HepG2 (cell line): ENCODE data around the gene COASY. TPM values are rescaled to one million over a fixed set of nuclear protein-coding genes. Genes with fewer than 3 reads are reported as not detected.
A peak's percentile ranks its signal among the peaks of the same experiment; 100 is the strongest.

Experiments used
- ATAC-seq: fragments of 200-7000 bp; cut with Tn5 transposase; 3 replicates; pipeline ENCODE4 v1.9.1; 2020; ENCODE audit warnings: mild to moderate bottlenecking, moderate library complexity
- BruUV-seq: library from RNA; stranded (reverse); fragments of 400-500 nt; replicated peaks from 2 replicates; lab custom pipeline; 2021; lab: Mats Ljungman, UMichigan
- CTCF ChIA-PET: fragments of 300-600 bp; formaldehyde crosslinking; extraction: SDS; loops from one replicate; lab custom pipeline; 2021; ENCODE audit warnings: low total read pairs, inconsistent platforms, low intra/inter-chr PET ratio; lab: Yijun Ruan, JAX
- POLR2A ChIA-PET: fragments of 350-600 bp; sonication (Branson Sonifier 250); formaldehyde crosslinking; loops from one replicate; lab custom pipeline; 2020; ENCODE audit warnings: antibody characterized with exemption, inconsistent platforms; lab: Yijun Ruan, JAX
- DNase-seq: peaks from one replicate; pipeline ENCODE4 v3.0.0-alpha.2; 2015; ENCODE audit warnings: low spot score
- FAIRE-seq: peaks from 3 replicates; lab custom pipeline; 2011; peaks lifted over from hg19 to GRCh38; lab: Jason Lieb, UNC
- H2AFZ ChIP-seq: one replicate; pipeline ENCODE4 v1.6.1; 2011; ENCODE audit warnings: low read length, inconsistent platforms
- H3K27ac ChIP-seq: fragments of 300-600 bp; 3 replicates; pipeline ENCODE4 v1.8.0; 2011; ENCODE audit warnings: mixed run types, mild to moderate bottlenecking, mixed read lengths, low read length, inconsistent platforms; ENCODE audit not compliant: insufficient read depth; ENCODE audit errors: extremely low read length
- H3K27me3 ChIP-seq, 2 experiments: fragments of 200-600 bp in 1 of 2; 2 replicates in 1 of 2; 3 replicates in 1 of 2; pipeline versions ENCODE4 v1.6.0 to v1.8.0; 2011; ENCODE audit warnings: low read length in 2 of 2, mild to moderate bottlenecking in 2 of 2, moderate library complexity in 2 of 2, inconsistent platforms in 1 of 2; ENCODE audit not compliant: insufficient read depth in 2 of 2, control insufficient read depth in 1 of 2
- H3K36me3 ChIP-seq, 2 experiments: fragments of 200-600 bp in 1 of 2; replicated peaks in 1 of 2; 2 replicates in 1 of 2; 3 replicates in 1 of 2; pipeline versions ENCODE4 v1.5.1 to v1.8.0; 2011; ENCODE audit warnings: low read length in 2 of 2, inconsistent platforms in 1 of 2; ENCODE audit not compliant: insufficient read depth in 2 of 2, control insufficient read depth in 1 of 2
- H3K4me1 ChIP-seq: 2 replicates; pipeline ENCODE4 v1.5.1; 2012; ENCODE audit warnings: low read length, inconsistent platforms; ENCODE audit not compliant: insufficient read depth
- H3K4me2 ChIP-seq: 2 replicates; pipeline ENCODE4 v1.6.0; 2011; ENCODE audit warnings: low read depth, low read length, inconsistent platforms
- H3K4me3 ChIP-seq, 3 experiments: fragments of 200-600 bp in 1 of 3; sonication (generic), shearing (Covaris generic) in 1 of 3; replicated peaks in 1 of 3; 2 replicates each; pipeline ENCODE4 v1.5.1; 2011 to 2016; ENCODE audit warnings: low read length in 3 of 3, inconsistent platforms in 2 of 3, low read depth in 2 of 3, mild to moderate bottlenecking in 2 of 3, control low read depth in 1 of 3, mixed read lengths in 1 of 3; ENCODE audit not compliant: insufficient read depth in 1 of 3
- H3K79me2 ChIP-seq: one replicate; pipeline ENCODE4 v1.6.1; 2011; ENCODE audit warnings: low read length, inconsistent platforms; ENCODE audit not compliant: insufficient read depth
- H3K9ac ChIP-seq: 2 replicates; pipeline ENCODE4 v1.6.0; 2011; ENCODE audit warnings: mild to moderate bottlenecking, low read depth, low read length, inconsistent platforms; ENCODE audit not compliant: insufficient read depth
- H3K9me3 ChIP-seq: 2 replicates; pipeline ENCODE4 v1.5.1; 2012; ENCODE audit warnings: mild to moderate bottlenecking, low read length
- H4K20me1 ChIP-seq: 2 replicates; pipeline ENCODE4 v1.6.0; 2011; ENCODE audit warnings: inconsistent platforms, mild to moderate bottlenecking, low read length, moderate library complexity; ENCODE audit not compliant: insufficient read depth
- BCL3 ChIP-seq: sonication (generic); formaldehyde crosslinking; IDR thresholded peaks from 2 replicates; pipeline ENCODE4 v1.5.1; 2020; ENCODE audit warnings: mild to moderate bottlenecking, missing genetic modification reagents, moderate library complexity
- DNMT1 ChIP-seq: sonication (generic); formaldehyde crosslinking; IDR thresholded peaks from 2 replicates; pipeline ENCODE4 v1.5.1; 2020; ENCODE audit warnings: mild to moderate bottlenecking, missing genetic modification reagents
- FOXC1 ChIP-seq: sonication (generic); formaldehyde crosslinking; IDR thresholded peaks from 2 replicates; pipeline ENCODE4 v1.8.0; 2022; ENCODE audit warnings: mild to moderate bottlenecking, missing genetic modification reagents, borderline replicate concordance
- GTF2F1 ChIP-seq: fragments of 150-350 bp; IDR thresholded peaks from 2 replicates; pipeline ENCODE4 v1.6.1; 2014; ENCODE audit warnings: low read length
- HMG20B ChIP-seq: conservative IDR thresholded peaks from 2 replicates; pipeline ENCODE4 v1.6.1; 2016; ENCODE audit warnings: missing genetic modification reagents, missing compliant biosample characterization
- NONO ChIP-seq, 2 experiments: fragments of 450-650 bp in 1 of 2; sonication (generic) in 1 of 2; formaldehyde crosslinking in 1 of 2; IDR thresholded peaks in 1 of 2; conservative IDR thresholded peaks in 1 of 2; 2 replicates each; pipeline versions ENCODE4 v1.6.1 to v1.8.0; 2017 to 2022; ENCODE audit warnings: mild to moderate bottlenecking in 1 of 2, missing genetic modification reagents in 1 of 2, moderate library complexity in 1 of 2
- NR2F1 ChIP-seq, 2 experiments: fragments of 450-650 bp in 1 of 2; formaldehyde crosslinking in 1 of 2; IDR thresholded peaks; 2 replicates each; pipeline versions ENCODE4 v1.5.0 to v1.6.1; 2016 to 2020; ENCODE audit warnings: mild to moderate bottlenecking in 1 of 2, missing compliant biosample characterization in 1 of 2, missing genetic modification reagents in 1 of 2, moderate library complexity in 1 of 2
- SKI ChIP-seq: fragments of 450-650 bp; IDR thresholded peaks from one replicate; pipeline ENCODE4 v1.6.1; 2018; ENCODE audit warnings: mild to moderate bottlenecking; ENCODE audit not compliant: partially characterized antibody
- SMAD1 ChIP-seq: sonication (generic); formaldehyde crosslinking; IDR thresholded peaks from 2 replicates; pipeline ENCODE4 v1.4.0; 2020; ENCODE audit warnings: missing genetic modification reagents, low read depth, mild to moderate bottlenecking, borderline replicate concordance
- SMARCC2 ChIP-seq: fragments of 450-650 bp; IDR thresholded peaks from 2 replicates; pipeline ENCODE4 v1.6.1; 2017; ENCODE audit warnings: antibody characterized with exemption, mild to moderate bottlenecking
- SPEN ChIP-seq: sonication (generic); formaldehyde crosslinking; IDR thresholded peaks from 2 replicates; pipeline ENCODE4 v1.5.1; 2020; ENCODE audit warnings: low read depth, mild to moderate bottlenecking, missing genetic modification reagents
- ZNF18 ChIP-seq: sonication (generic); formaldehyde crosslinking; IDR thresholded peaks from 2 replicates; pipeline ENCODE4 v1.8.0; 2022; ENCODE audit warnings: mild to moderate bottlenecking, missing genetic modification reagents; ENCODE audit not compliant: insufficient replicate concordance
- ZNF24 ChIP-seq: fragments of 450-650 bp; IDR thresholded peaks from 2 replicates; pipeline ENCODE4 v1.6.1; 2017; ENCODE audit warnings: antibody characterized with exemption, mild to moderate bottlenecking
- ZNF512B ChIP-seq: sonication (generic); formaldehyde crosslinking; IDR thresholded peaks from 2 replicates; pipeline ENCODE4 v1.5.1; 2020; ENCODE audit warnings: missing genetic modification reagents, mild to moderate bottlenecking, borderline replicate concordance
- ZNF75D ChIP-seq: sonication (generic); formaldehyde crosslinking; IDR thresholded peaks from 2 replicates; pipeline ENCODE4 v1.8.1; 2023; ENCODE audit warnings: missing genetic modification reagents, mild to moderate bottlenecking, borderline replicate concordance
- ZNF781 ChIP-seq: sonication (generic); formaldehyde crosslinking; IDR thresholded peaks from 2 replicates; pipeline ENCODE4 v1.5.1; 2020; ENCODE audit warnings: borderline replicate concordance, mild to moderate bottlenecking, missing genetic modification reagents; ENCODE audit errors: not compliant biosample characterization
- WGBS: methylation state at CpG from one replicate; pipeline ENCODE4 v1.1.6; 2017; ENCODE audit warnings: low lambda C conversion rate; 5-methylcytosine and 5-hydroxymethylcytosine counted together
- in situ Hi-C: cut with HindIII; loops from 2 replicates; pipeline ENCODE4 v1.10.0; 2017; ENCODE audit warnings: low pct_unique_long_range_greater_than_20kb; ENCODE audit not compliant: extremely low pct_ligation_motif_present
- intact Hi-C: fragments of 100-400 bp; cut with micrococcal nuclease; formaldehyde crosslinking; loops from one replicate; pipeline ENCODE4 v1.10.0; 2022; ENCODE audit not compliant: unreplicated experiment
- polyA plus RNA-seq, 8 experiments: library from polyadenylated mRNA; depleted of rRNA in 3 of 8; stranded (reverse) in 7 of 8; unstranded in 1 of 8; fragments of >200 nt; fragmentation: Illumina TruSeq in 4 of 8; extraction: Trizol in 4 of 8; gene quantifications; 2 replicates each; pipeline versions ENCODE4 v1.2.1 to v1.2.3, GENCODE V29; 2011 to 2016; ENCODE audit warnings: low read depth in 4 of 8, missing spikeins in 1 of 8, mixed read lengths in 1 of 8; ENCODE audit not compliant: insufficient read depth in 1 of 8
- total RNA-seq, 5 experiments: library from RNA; depleted of rRNA; stranded (reverse); fragments of >200 nt; fragmentation: Illumina TruSeq; extraction: Trizol; gene quantifications; 2 replicates each; pipeline ENCODE4 v1.2.3, GENCODE V29; 2016; ENCODE audit warnings: low read depth in 1 of 5

COASY gene
- total and polyA plus RNA-seq, 2 of the 13 experiments (the other 11 are each of a cell fraction or from before 2014, with no cell fraction given): 90.7 to 125 TPM

- intact Hi-C loops (loop anchor here (1.0 to 5.0 kb wide), 3 partner anchors 10 to 185 kb away; partner anchors contain the start of genes CCR10, MLX and RAMP2), in situ Hi-C loops (no loop called here)
- Histone ChIP-seq H3K4me3 (peak within 1 kb of the TSS; percentile 75 to 97 (median 87)), H2AFZ (no peak within 1 kb of the TSS), H3K4me2 (peak within 1 kb of the TSS; percentile 99), H3K27ac (peak within 1 kb of the TSS; percentile 90), H3K9ac (peak within 1 kb of the TSS; percentile 96), H3K4me1 (peaks cover 33% of the 10 kb centered on the region), H3K36me3 (peaks cover 28 to 49% of the 10 kb centered on the region in 2 experiments), H3K79me2 (peaks cover 23% of the 10 kb centered on the region), H4K20me1 (no peaks in the 10 kb centered on the region), H3K27me3 (no peaks in the 10 kb centered on the region; a peak in 1 of 5 replicates), H3K9me3 (no peaks in the 10 kb centered on the region)
- ChIA-PET CTCF (interaction anchor here (1.0 to 1.7 kb wide), 4 partner anchors 15 to 143 kb away, joined by 3 to 9 read pairs (median 5); partner anchors contain the start of gene CCR10), POLR2A (interaction anchor here (0.6 to 8.5 kb wide), 33 partner anchors 8 to 316 kb away, joined by 3 to 128 read pairs (median 4); partner anchors contain the start of genes BECN1, CNTD1, CNTNAP1 and COA3)
- FAIRE-seq (peak; percentile 61), DNase-seq (peak; percentile 92), ATAC-seq (peak; percentile 90)
- 1% methylated on average over 37 of the region's 52 CpGs for WGBS
- TSS peak; percentile 66 for BruUV-seq
- TF ChIP-seq SMAD1 (CRISPR knock-in tag): 0 out of 2 replicates have a peak, but pooled peaks have one; percentile 41
- peak; percentile 88 for TF ChIP-seq SPEN
- peak; percentile 78 for TF ChIP-seq FOXC1
- no peak for TF ChIP-seq ZNF75D (CRISPR knock-in tag)
- TF ChIP-seq ZNF512B (CRISPR knock-in tag): no peak; the same call in 1 of the 2 replicates
- no peak for TF ChIP-seq NONO (IDR thresholded peaks at IDR 0.05)
- TF ChIP-seq NONO (CRISPR knock-in tag; conservative IDR thresholded peaks at IDR 0.05): peak; percentile 77; the same call in 1 of the 2 replicates
- TF ChIP-seq GTF2F1: no peak
- peak; percentile 20; the same call in 1 of the 2 replicates for TF ChIP-seq ZNF24
- peak; percentile 52; the same call in 1 of the 2 replicates for TF ChIP-seq HMG20B (CRISPR knock-in tag)
- TF ChIP-seq NR2F1 (CRISPR knock-in tag; IDR thresholded peaks at IDR 0.05): no peak
- TF ChIP-seq SKI: no peak
- no peak for TF ChIP-seq SMARCC2
- peak; percentile 30; the same call in 1 of the 2 replicates for TF ChIP-seq DNMT1 (CRISPR knock-in tag)
- TF ChIP-seq ZNF18: peak; percentile 84
- TF ChIP-seq BCL3: peak; percentile 58; the same call in 1 of the 2 replicates
- TF ChIP-seq ZNF781 (CRISPR knock-in tag): peak; percentile 55
Observed at GRCh38 chr17:42577532-42578281, 15.8 kb downstream of the COASY start, which contains the start of gene PSMC3IP. Gene PSMC3IP (minus strand): TSS chr17:42577729. CDS start chr17:42577686, 43 bp downstream.
